ENCODE measurements around the gene MED13L. TPM values are rescaled to one million over a fixed set of nuclear protein-coding genes. Genes with fewer than 3 reads are reported as not detected.

The MED13L gene
- total and polyA plus RNA-seq, 2 of the 8 experiments (the other 6 are each of a cell fraction or from before 2014, with no cell fraction given): 15.9 to 51.7 TPM

- CTCF ChIA-PET (ENCODE audit: partially characterized antibody): interaction anchor here (1.0 to 1.9 kb wide), 4 partner anchors 14 to 225 kb away, joined by 3 to 6 read pairs (median 3); no protein-coding TSS in a partner anchor
- Histone ChIP-seq H3K79me2 (ENCODE audit: control insufficient read depth in 1 of 2, insufficient read depth in 2 of 2, low read length in 2 of 2) (no peaks in the 10 kb centered on the region), H3K23ac (ENCODE audit: insufficient read length) (no peak overlapping the region), H3K14ac (ENCODE audit: insufficient read length) (no peak overlapping the region), H3K4me1 (replicated peaks in 1 of 4; ENCODE audit: control insufficient read depth in 3 of 4, insufficient read depth in 4 of 4, low read length in 3 of 4) (no peaks in the 10 kb centered on the region; a peak in 1 of 7 replicates), H4K5ac (ENCODE audit: insufficient read length, low read depth, low read length) (no peak overlapping the region), H3K4me2 (ENCODE audit: insufficient read depth in 1 of 2, low read depth in 2 of 2, low read length in 2 of 2) (no peak overlapping the region), H3K23me2 (ENCODE audit: low read depth, low read length) (no peaks in the 10 kb centered on the region), H3K4me3 (ENCODE audit: extremely low read depth in 1 of 4, insufficient read depth in 2 of 4, low read depth in 3 of 4, low read length in 4 of 4) (no peak overlapping the region), H2BK12ac (ENCODE audit: low read depth, low read length) (no peak overlapping the region), H4K8ac (ENCODE audit: extremely low read depth, insufficient read depth, low read length) (no peak overlapping the region), H3K56ac (replicated peaks; ENCODE audit: insufficient read length, low read depth, low read length) (no peak overlapping the region), H3K27ac (ENCODE audit: low read depth, low read length) (no peak overlapping the region), H2BK5ac (ENCODE audit: low read depth, low read length) (no peak overlapping the region), H2AFZ (ENCODE audit: low read length) (no peak overlapping the region), H2BK15ac (ENCODE audit: low read length) (no peak overlapping the region), H3K79me1 (ENCODE audit: low read depth, low read length) (no peaks in the 10 kb centered on the region), H2BK120ac (replicated peaks; ENCODE audit: low read depth, low read length) (no peak overlapping the region), H3K9ac (replicated peaks in 1 of 4; ENCODE audit: extremely low read depth in 1 of 4, low read depth in 3 of 4, low read length in 3 of 4) (no peak overlapping the region), H3K27me3 (replicated peaks in 1 of 4; ENCODE audit: control insufficient read depth in 3 of 4, extremely low read depth in 1 of 4, insufficient read depth in 3 of 4, low read length in 3 of 4) (no peaks in the 10 kb centered on the region), H3K9me3 (ENCODE audit: insufficient read depth in 2 of 2, low read depth in 1 of 2, low read length in 1 of 2) (no peaks in the 10 kb centered on the region), H2BK20ac (ENCODE audit: low read length) (no peak overlapping the region), H2AK5ac (ENCODE audit: low read depth, low read length) (no peak overlapping the region), H4K20me1 (replicated peaks in 1 of 2; ENCODE audit: control insufficient read depth in 1 of 2, insufficient read depth in 2 of 2, low read length in 2 of 2) (no peaks in the 10 kb centered on the region), H3K36me3 (ENCODE audit: control insufficient read depth in 2 of 4, insufficient read depth in 4 of 4, low read length in 3 of 4) (peaks cover 5 to 48% (median 15%) of the 10 kb centered on the region in 4 experiments), H3K18ac (ENCODE audit: extremely low read depth, low read length) (no peak overlapping the region), H3K4ac (replicated peaks; ENCODE audit: insufficient read length, low read depth, low read length) (no peak overlapping the region), H4K91ac (replicated peaks; ENCODE audit: insufficient read length, low read length) (no peak overlapping the region)
- WGBS, 2 experiments (ENCODE audit: extremely low coverage in 1 of 2, insufficient coverage in 1 of 2, insufficient read length in 1 of 2, insufficient replicate concordance in 2 of 2, low coverage in 1 of 2, low lambda C conversion rate in 2 of 2, missing lambda C conversion rate in 1 of 2): 95% methylated on average over 3 of the region's 3 CpGs; no CpG with 5 or more reads in 1 of the 2 experiments
- TF ChIP-seq RBBP5 (IDR thresholded peaks at IDR 0.05; ENCODE audit: borderline replicate concordance, low read depth, low read length): no peak
- TF ChIP-seq SP1 (IDR thresholded peaks at IDR 0.05; ENCODE audit: low read depth, low read length): no peak
- TF ChIP-seq BACH1 (IDR thresholded peaks at IDR 0.05; ENCODE audit: low read length): no peak
- no peak for TF ChIP-seq SAP30 (IDR thresholded peaks at IDR 0.05; ENCODE audit: insufficient read depth, insufficient replicate concordance, low read length)
- TF ChIP-seq TAF7 (optimal IDR thresholded peaks at IDR 0.05; ENCODE audit: borderline replicate concordance, low read depth, low read length): no peak
- TF ChIP-seq KDM5A (IDR thresholded peaks at IDR 0.05; ENCODE audit: low read length): no peak
- no peak for TF ChIP-seq SIN3A (conservative IDR thresholded peaks at IDR 0.05 in 1 of 2, IDR thresholded peaks at IDR 0.05 in 1 of 2; ENCODE audit: low read depth in 1 of 2, low read length in 2 of 2)
- TF ChIP-seq TCF12 (IDR thresholded peaks at IDR 0.05; ENCODE audit: low read depth, low read length): no peak
- no peak for TF ChIP-seq SIRT6 (IDR thresholded peaks at IDR 0.05; ENCODE audit: low read length)
- no peak for TF ChIP-seq POLR2A (IDR thresholded peaks at IDR 0.05; ENCODE audit: control extremely low read depth in 1 of 2, low read depth in 2 of 2, low read length in 2 of 2)
- TF ChIP-seq PHF8 (conservative IDR thresholded peaks at IDR 0.05; ENCODE audit: low read depth, low read length): no peak
- TF ChIP-seq CBX5 (IDR thresholded peaks at IDR 0.05; ENCODE audit: low read depth, low read length): no peak
- TF ChIP-seq RNF2 (IDR thresholded peaks at IDR 0.05; ENCODE audit: borderline replicate concordance, low read depth, low read length, missing control alignments, poor library complexity, severe bottlenecking): no peak
- DNase-seq (ENCODE audit: low read depth in 1 of 2, low spot score in 2 of 2) (no peak), FAIRE-seq (no peak)
- POLR2A ChIA-PET (ENCODE audit: partially characterized antibody): no interaction called here
Observed at GRCh38 chr12:116011217-116011616, 266.3 kb downstream of the MED13L start.
